Activated naive CD8-positive, alpha-beta T cell treated with anti-CD3 and anti-CD28 coated beads, Interleukin-2, amount 10 ng/mL, durations not matched to agents 7 days and 5 days (primary cell): ENCODE data around the gene SLC5A10. TPM values are rescaled to one million over a fixed set of nuclear protein-coding genes. Genes with fewer than 3 reads are reported as not detected.

ENCODE experiments used
- ATAC-seq: fragments of 150-1000 bp; cut with Tn5 transposase; one replicate; pipeline ENCODE4 v1.10.0; 2021; ENCODE audit warnings: low read depth, moderate library complexity
- POLR2A ChIA-PET: fragments of 350-600 bp; sonication (Branson Sonifier 250); formaldehyde crosslinking; loops from one replicate; lab custom pipeline; 2021; ENCODE audit warnings: antibody characterized with exemption; lab: Charles Lee
- DNase-seq: peaks from one replicate; pipeline ENCODE4 v3.0.0; 2021
- H3K27ac Mint-ChIP-seq: one replicate; pipeline ENCODE4 v1.8.0; 2022; ENCODE audit warnings: mild to moderate bottlenecking, mixed read lengths
- H3K27me3 Mint-ChIP-seq: one replicate; pipeline ENCODE4 v1.8.0; 2022; ENCODE audit warnings: mild to moderate bottlenecking, moderate library complexity, mixed read lengths
- H3K36me3 Mint-ChIP-seq: one replicate; pipeline ENCODE4 v1.8.0; 2021; ENCODE audit warnings: mild to moderate bottlenecking, mixed read lengths
- H3K4me1 Mint-ChIP-seq: one replicate; pipeline ENCODE4 v1.8.0; 2021; ENCODE audit warnings: mixed read lengths
- H3K4me3 Mint-ChIP-seq: one replicate; pipeline ENCODE4 v1.8.0; 2022; ENCODE audit warnings: mild to moderate bottlenecking, moderate library complexity, mixed read lengths
- H3K9me3 Mint-ChIP-seq: one replicate; pipeline ENCODE4 v1.8.0; 2021; ENCODE audit warnings: mixed read lengths
- total RNA-seq, 2 experiments: library from RNA; stranded (reverse); gene quantifications; one replicate each; pipeline ENCODE4 v1.2.3, GENCODE V29; 2021

Gene SLC5A10
- total RNA-seq, 2 experiments from 2014 or later: not detected

DNA sequence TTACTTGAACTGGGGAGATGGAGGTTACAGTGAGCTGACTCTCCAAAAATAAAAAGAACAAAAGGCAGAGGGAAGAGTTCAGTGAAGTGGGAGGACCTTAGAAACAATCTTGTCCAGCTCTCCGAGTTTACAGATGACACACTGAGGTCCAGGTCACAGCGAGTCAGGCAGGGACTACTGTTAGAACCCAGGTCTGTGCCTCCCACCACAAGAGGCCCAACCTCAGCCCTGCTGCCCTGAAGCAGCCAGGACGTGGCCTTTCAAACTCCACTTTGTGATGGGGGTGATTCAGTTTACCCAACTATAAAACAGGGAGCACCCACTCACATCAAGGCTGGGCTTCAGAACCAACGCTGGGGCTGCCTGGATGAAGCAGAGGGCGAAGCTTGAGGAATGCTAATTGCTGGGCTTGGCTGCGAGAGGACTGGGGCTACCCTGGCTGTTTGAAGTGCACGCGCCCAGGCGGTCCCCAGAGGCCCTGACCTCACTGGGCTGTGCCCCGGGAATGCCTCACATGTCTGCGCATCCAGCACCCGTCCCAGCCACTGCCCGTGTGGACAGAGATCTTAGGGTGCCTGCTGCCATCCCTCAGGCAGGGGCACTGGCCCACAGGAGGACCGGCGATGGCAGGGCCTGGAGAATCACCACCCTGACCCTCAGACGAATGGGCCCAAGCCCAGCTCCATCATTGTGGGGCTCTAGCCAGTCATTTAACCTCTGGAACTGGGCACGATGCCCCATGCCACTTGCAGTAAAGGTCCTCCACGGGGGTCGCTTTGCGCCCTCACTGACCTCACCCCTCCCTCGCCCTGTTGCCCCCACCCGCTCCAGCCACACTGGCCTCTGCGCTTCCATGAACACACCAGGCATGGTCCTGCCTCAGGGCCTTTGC lies 11.4 kb downstream of the SLC5A10 start:
- H3K4me1 Mint-ChIP-seq: peaks cover 3% of the 10 kb centered on the region
- ATAC-seq (no peak), DNase-seq (no peak)
- POLR2A ChIA-PET: interaction anchor here (0.6 kb wide), 1 partner anchor 45 kb away, joined by 3 read pairs; no protein-coding TSS in a partner anchor
- no peaks in the 10 kb centered on the region for H3K27me3 Mint-ChIP-seq
- H3K4me3 Mint-ChIP-seq: no peak overlapping the region
- H3K27ac Mint-ChIP-seq: no peak overlapping the region
- H3K36me3 Mint-ChIP-seq: no peaks in the 10 kb centered on the region
- H3K9me3 Mint-ChIP-seq: no peaks in the 10 kb centered on the region

DNA sequence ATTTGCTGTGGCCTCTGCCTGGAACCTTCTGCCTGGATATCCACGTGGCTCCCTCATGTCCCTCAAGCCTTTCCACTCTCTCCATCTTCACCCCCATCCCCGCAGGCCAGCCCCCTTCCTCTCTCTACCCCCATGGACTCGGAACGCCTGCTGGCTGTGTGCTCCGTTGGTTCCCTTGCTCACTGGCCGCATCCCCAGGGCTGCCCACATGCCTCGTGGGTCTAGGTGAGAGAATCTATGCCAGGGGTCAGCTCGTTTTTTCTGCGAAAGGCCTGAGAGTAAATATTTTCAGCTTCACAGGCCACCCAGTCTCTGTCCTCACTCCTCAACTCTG lies 12.0 kb downstream of the SLC5A10 start:
- no peak for DNase-seq
- Mint-ChIP-seq H3K27me3 (no peaks in the 10 kb centered on the region), H3K9me3 (no peaks in the 10 kb centered on the region), H3K4me3 (no peak overlapping the region), H3K4me1 (peaks cover 3% of the 10 kb centered on the region), H3K27ac (peak overlapping the region; percentile 7), H3K36me3 (no peaks in the 10 kb centered on the region)
- no peak for ATAC-seq
- POLR2A ChIA-PET: interaction anchor here (0.6 kb wide), 1 partner anchor 44 kb away, joined by 3 read pairs; no protein-coding TSS in a partner anchor

DNA sequence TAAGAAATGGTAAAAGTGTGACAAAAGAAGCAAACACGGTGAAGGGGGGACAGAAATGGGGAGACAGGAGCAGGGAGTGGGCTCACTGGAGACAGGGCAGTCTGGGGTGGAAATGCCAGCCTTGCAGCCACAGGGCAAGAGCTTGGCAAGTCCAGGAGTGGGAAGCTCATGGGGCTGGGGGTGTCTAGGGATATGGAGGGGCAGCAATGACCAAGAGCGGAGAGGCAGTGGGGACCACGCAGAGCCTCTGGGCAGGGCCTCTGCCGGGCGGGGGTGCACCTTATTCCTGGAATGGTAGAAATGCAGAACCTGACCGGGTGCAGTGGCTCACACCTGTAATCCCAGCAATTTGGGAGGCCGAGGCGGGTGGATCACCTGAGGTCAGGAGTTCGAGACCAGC lies 12.6 kb downstream of the SLC5A10 start:
- H3K27me3 Mint-ChIP-seq: no peaks in the 10 kb centered on the region
- no peaks in the 10 kb centered on the region for H3K9me3 Mint-ChIP-seq
- DNase-seq (no peak), ATAC-seq (no peak)
- no peak overlapping the region for H3K27ac Mint-ChIP-seq
- POLR2A ChIA-PET: no interaction called here
- peaks cover 3% of the 10 kb centered on the region for H3K4me1 Mint-ChIP-seq
- no peaks in the 10 kb centered on the region for H3K36me3 Mint-ChIP-seq
- H3K4me3 Mint-ChIP-seq: no peak overlapping the region

DNA sequence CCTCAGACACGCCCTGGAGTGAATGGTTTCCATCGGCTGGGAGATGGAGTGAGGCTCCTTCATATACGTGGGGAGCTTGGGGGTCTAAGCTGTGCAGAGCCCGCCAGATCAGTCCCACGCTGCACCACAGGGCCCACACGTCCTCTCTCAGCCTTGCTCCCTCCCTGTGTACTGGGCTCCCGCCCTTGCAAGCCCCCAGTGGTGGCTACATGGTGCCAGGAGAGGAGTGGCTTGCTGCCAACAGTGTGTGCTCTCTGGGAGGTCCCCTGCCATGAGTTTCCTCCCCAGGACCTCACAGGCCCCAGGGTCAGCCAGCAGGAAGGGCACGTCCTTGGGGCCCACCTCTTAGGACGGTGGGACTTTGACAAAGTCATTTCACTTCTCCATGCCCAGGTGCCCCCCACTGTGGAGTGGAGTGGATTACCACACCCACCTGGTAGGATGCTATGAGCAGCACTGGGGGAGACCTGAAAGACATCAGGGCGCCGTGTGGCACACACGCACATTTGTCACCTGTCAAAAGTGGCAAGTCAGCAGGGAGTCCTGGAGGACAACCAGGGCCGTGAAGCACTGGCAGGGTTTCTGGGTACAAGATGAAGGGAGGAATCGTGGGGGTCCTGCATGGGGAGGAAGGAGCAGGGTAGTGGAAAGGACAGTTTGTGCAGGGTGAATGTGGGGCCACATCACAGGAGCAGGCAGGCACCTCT lies 13.7 kb downstream of the SLC5A10 start:
- H3K9me3 Mint-ChIP-seq: no peaks in the 10 kb centered on the region
- no peak for DNase-seq
- no peaks in the 10 kb centered on the region for H3K36me3 Mint-ChIP-seq
- POLR2A ChIA-PET: no interaction called here
- H3K27me3 Mint-ChIP-seq: no peaks in the 10 kb centered on the region
- ATAC-seq: no peak
- peaks cover 3% of the 10 kb centered on the region for H3K4me1 Mint-ChIP-seq
- no peak overlapping the region for H3K27ac Mint-ChIP-seq
- no peak overlapping the region for H3K4me3 Mint-ChIP-seq

DNA sequence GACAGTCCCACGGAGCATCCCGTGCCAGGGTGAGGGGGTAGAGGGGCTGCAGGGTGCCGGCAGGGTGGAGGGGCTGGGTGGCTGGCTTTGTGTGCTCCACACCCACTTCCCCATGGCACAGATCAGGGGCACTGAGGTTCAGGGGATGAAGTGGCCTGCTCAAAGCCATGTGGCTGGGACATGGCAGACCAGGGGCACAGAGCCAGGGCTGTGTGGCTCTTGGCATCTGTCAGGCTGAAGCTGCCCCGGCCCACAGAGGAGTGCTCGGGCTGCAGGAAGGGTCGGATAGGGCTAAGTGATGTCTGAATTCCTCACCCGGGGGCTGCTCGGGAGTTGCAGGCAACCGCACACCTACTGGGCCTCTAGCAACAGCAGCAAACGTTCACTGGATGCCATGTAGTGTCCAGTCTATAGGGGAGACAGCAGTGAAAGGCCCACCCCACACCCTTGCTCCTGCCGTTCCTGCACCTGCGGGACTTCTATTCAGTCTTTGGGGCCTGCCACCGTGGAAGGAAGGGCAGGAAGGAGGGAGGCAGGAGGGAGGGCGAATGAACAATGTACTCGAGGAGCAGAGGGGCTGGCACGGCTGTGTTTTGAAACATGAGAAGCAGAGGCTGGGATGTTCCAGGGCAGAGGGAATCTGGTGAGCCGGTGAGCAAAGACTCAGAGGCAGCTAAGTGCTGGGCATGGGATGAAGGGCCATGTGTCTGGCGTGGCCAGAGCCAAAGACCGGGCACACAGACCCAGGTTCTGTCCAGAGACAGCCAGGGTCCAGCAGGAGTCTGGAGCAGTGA lies 15.1 kb downstream of the SLC5A10 start:
- Mint-ChIP-seq H3K27me3 (no peaks in the 10 kb centered on the region), H3K27ac (no peak overlapping the region), H3K4me3 (no peak overlapping the region), H3K4me1 (no peaks in the 10 kb centered on the region), H3K9me3 (no peaks in the 10 kb centered on the region), H3K36me3 (no peaks in the 10 kb centered on the region)
- DNase-seq (no peak), ATAC-seq (no peak)
- POLR2A ChIA-PET: no interaction called here

DNA sequence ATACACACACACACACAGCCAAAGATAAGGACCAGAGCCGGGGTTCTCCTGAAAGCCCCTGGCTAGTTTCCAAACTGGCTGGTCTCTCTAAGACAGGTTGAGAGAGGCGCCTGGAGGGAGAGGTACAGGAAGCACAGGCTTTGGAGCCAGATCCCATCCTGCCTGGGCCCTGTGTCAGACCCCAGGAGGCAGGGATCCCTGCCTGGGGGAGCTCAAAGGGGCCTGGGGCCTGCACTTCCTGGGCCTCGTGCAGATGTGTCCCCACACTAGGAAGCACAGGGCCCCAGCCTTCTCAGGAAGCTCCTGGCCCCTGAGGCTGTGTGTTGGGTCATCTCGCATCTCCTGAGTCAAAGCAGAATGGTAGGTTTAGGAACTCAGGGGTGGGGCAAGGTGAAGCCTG lies 16.0 kb downstream of the SLC5A10 start:
- no peaks in the 10 kb centered on the region for H3K27me3 Mint-ChIP-seq
- POLR2A ChIA-PET: no interaction called here
- H3K9me3 Mint-ChIP-seq: no peaks in the 10 kb centered on the region
- no peak overlapping the region for H3K4me3 Mint-ChIP-seq
- no peak for DNase-seq
- no peaks in the 10 kb centered on the region for H3K4me1 Mint-ChIP-seq
- ATAC-seq: no peak
- H3K27ac Mint-ChIP-seq: no peak overlapping the region
- no peaks in the 10 kb centered on the region for H3K36me3 Mint-ChIP-seq

DNA sequence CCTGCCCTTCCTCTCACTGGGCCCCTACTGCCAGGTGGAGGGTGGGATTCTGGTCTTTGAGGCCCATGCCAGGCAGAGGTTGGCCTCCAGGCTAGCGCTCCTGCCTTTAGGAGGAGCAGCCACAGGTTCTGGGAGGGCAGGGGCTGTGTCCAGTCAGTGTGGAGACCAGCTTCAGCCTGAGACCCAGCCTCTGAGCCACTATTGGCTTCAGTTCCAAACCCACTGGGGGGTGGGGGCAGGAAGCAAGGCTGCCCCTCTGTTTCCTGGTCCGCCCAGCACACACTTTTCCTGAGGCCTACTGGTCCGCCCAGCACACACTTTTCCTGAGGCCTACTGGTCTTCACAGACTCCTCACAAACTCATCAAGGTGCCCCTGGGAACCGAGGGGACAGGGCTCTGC lies 16.4 kb downstream of the SLC5A10 start:
- Mint-ChIP-seq H3K36me3 (no peaks in the 10 kb centered on the region), H3K4me3 (no peak overlapping the region), H3K27ac (no peak overlapping the region), H3K9me3 (no peaks in the 10 kb centered on the region), H3K4me1 (no peaks in the 10 kb centered on the region), H3K27me3 (no peaks in the 10 kb centered on the region)
- ATAC-seq: no peak
- DNase-seq: no peak
- POLR2A ChIA-PET: no interaction called here

DNA sequence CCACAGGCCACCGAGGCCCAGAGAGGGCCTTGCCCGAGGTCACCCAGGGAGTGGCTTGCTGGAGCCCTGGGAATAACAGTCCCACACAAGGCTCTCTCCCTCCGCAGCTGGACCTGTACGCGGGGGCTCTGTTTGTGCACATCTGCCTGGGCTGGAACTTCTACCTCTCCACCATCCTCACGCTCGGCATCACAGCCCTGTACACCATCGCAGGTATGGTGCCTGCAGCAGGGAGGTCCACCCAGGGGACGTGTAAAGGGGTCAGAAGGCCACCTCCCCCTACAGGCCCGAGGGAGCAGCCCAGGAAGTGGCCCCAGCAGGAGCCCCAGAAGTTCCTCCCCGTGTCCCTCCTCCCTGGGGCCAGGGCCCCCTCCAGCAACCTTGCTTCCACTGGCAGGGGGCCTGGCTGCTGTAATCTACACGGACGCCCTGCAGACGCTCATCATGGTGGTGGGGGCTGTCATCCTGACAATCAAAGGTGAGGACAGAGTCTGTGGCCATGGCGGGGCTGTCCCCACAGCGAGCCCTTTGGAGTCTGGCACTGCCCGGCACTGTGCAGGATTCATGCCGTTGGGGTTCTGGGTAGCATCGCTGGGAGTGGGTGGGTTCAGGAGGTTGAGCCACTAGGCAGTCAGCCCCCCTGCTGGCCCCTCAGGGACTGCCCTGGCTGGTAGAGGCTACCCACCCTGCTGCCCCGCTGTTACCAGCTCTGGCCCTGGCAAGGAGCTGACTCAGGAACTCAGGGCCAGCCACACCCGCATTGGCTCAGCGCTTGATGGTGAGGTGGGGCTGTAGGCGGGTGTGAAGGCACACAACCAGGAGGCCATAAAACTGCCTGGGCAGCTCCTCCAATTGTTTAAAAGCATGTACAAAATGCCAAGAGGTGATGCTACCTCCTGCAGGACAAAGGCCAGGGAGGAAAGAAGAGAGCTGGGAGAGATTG lies 17.3 kb downstream of the SLC5A10 start:
- no peak overlapping the region for H3K27ac Mint-ChIP-seq
- H3K9me3 Mint-ChIP-seq: no peaks in the 10 kb centered on the region
- ATAC-seq: no peak
- no peaks in the 10 kb centered on the region for H3K4me1 Mint-ChIP-seq
- no peaks in the 10 kb centered on the region for H3K27me3 Mint-ChIP-seq
- no peaks in the 10 kb centered on the region for H3K36me3 Mint-ChIP-seq
- no peak overlapping the region for H3K4me3 Mint-ChIP-seq
- POLR2A ChIA-PET: interaction anchor here (1.3 kb wide), 1 partner anchor 14 kb away, joined by 3 read pairs; no protein-coding TSS in a partner anchor
- DNase-seq: no peak

DNA sequence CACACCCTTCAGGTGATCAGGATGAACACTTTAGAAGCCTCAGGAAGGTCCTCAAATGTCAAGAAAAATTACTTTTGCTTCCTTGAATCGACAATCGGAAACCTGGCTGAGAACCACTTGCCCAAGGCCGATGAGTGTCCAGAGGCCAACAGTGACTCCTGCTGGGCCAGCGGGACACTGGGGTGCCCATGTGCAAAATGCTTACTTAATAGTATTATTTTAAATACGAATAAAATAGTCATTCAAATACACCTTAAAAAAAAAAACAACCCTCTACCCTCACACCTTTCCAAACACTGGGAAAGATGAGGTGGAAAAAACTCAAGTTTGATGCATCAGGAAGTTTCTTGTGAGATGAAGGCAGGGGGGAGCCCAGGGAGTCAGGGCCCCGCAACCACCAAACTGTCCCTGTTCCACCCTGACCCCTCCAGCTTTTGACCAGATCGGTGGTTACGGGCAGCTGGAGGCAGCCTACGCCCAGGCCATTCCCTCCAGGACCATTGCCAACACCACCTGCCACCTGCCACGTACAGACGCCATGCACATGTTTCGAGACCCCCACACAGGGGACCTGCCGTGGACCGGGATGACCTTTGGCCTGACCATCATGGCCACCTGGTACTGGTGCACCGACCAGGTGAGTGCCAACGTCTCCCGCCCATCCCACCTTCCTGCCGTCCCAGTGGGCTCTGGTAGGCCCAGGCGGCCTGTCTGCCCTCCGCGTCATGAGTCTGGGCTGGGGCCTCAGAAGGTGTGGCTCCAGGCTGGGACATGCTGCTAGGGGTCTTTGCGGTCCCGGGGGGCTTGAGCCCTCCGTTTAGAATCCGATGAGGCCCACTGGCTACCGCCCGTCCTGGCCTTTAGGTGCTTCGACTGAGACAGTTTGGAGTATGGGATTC lies 18.9 kb downstream of the SLC5A10 start:
- Mint-ChIP-seq H3K27ac (no peak overlapping the region), H3K4me1 (no peaks in the 10 kb centered on the region), H3K9me3 (no peaks in the 10 kb centered on the region), H3K36me3 (no peaks in the 10 kb centered on the region), H3K4me3 (no peak overlapping the region), H3K27me3 (no peaks in the 10 kb centered on the region)
- ATAC-seq (no peak), DNase-seq (no peak)
- POLR2A ChIA-PET: interaction anchor here (1.3 kb wide), 1 partner anchor 15 kb away, joined by 3 read pairs; no protein-coding TSS in a partner anchor

DNA sequence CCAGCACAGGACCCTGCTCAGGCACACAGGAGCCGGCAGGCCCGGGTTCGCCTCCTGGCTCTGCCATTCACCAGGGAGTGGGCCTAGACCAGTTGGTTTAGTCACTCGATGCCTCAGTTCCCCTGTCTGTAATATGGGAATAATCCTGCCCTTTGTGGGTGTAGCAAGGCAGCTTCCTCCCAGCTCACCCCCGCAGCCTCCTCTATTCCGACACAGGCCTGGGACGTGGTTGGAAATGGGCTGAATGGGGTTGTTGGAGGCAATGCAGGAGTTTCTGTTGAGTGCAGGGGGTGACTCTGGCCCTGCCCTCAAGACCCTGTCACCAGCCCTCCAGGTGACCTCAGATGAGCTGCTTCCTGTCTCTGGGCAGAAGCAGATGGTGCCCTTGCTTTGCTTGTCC lies 19.8 kb downstream of the SLC5A10 start:
- POLR2A ChIA-PET: no interaction called here
- Mint-ChIP-seq H3K27me3 (no peaks in the 10 kb centered on the region), H3K4me1 (no peaks in the 10 kb centered on the region), H3K9me3 (no peaks in the 10 kb centered on the region), H3K36me3 (no peaks in the 10 kb centered on the region), H3K27ac (no peak overlapping the region), H3K4me3 (no peak overlapping the region)
- ATAC-seq (no peak), DNase-seq (no peak)

DNA sequence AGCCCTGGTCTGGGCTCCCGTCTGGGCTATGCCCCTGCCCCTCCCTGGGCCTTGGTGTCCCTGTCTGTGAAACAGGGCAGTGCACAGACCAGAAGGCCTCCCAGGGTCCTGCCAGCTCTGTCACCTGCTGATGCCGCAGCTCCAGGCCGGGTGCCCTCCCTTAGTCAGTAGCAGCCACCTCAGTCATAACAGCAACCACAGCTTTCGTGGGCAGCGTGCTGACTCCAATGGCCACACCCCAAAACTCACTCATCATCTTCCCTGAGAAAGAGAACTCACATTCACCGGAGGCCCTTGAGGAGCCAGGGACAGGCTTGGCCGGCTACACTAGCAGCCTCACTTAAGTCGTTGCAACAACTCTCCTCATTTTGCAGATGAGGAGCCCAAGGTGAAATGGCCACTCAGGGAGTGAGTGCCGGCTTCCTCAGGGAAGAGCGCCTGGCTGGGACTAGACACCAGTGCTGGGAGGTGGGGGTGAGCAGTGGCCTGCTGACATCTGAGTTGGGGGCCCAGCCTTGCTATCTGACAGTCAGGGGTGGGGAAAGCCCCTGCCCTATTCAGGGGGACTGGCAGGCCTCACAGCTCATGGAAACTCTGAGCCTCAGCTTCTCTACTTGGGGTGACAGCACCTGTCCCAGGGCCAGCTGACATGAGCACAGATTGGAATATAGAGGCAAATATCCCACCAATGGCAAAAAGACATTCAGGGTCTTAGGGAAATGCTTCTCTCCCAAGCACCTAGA lies 22.6 kb downstream of the SLC5A10 start:
- no peaks in the 10 kb centered on the region for H3K27me3 Mint-ChIP-seq
- POLR2A ChIA-PET: no interaction called here
- H3K9me3 Mint-ChIP-seq: no peaks in the 10 kb centered on the region
- no peak overlapping the region for H3K27ac Mint-ChIP-seq
- H3K4me3 Mint-ChIP-seq: no peak overlapping the region
- H3K4me1 Mint-ChIP-seq: no peaks in the 10 kb centered on the region
- no peak for ATAC-seq
- no peak for DNase-seq
- no peaks in the 10 kb centered on the region for H3K36me3 Mint-ChIP-seq
